Neural cell (in vitro differentiated cells): ENCODE data around the gene MCC.

ENCODE experiments used
- MXI1 ChIP-seq: fragments of 450-650 bp; conservative IDR thresholded peaks from 2 replicates; pipeline ENCODE4 v1.6.1; 2014; ENCODE audit warnings: antibody characterized with exemption, mild to moderate bottlenecking; ENCODE audit not compliant: poor library complexity, severe bottlenecking
- POLR2AphosphoS5 ChIP-seq: IDR thresholded peaks from 2 replicates; pipeline ENCODE4 v1.6.1; 2012

GRCh38 chr5:113319256-113320053, 168.8 kb downstream of the MCC start:
- TF ChIP-seq POLR2AphosphoS5 (no peak), MXI1 (no peak)
